Right renal cortex interstitium (tissue), 3 donors: ENCODE data around the gene SLC4A8. TPM values are rescaled to one million over a fixed set of nuclear protein-coding genes. Genes with fewer than 3 reads are reported as not detected.

Experiments
- DNase-seq, 3 donors: peaks; one replicate each; pipeline ENCODE4 v3.0.0-alpha.2; 2013; ENCODE audit warnings: low read depth in 3 of 3, low spot score in 2 of 3
- polyA plus RNA-seq, 3 donors: library from polyadenylated mRNA; unstranded; fragments of 120-200 nt; gene quantifications; one replicate each; pipeline ENCODE4 v1.2.1, GENCODE V29; 2013; ENCODE audit not compliant: insufficient read length in 3 of 3

Gene SLC4A8
- polyA plus RNA-seq, 3 donors = 2.7 to 4.1 (median 3.3) TPM

GRCh38 chr12:51393676-51394545, 30.7 kb upstream of the SLC4A8 start:
- no peak for DNase-seq

GRCh38 chr12:51395283-51396230, 29.1 kb upstream of the SLC4A8 start:
- DNase-seq = no peak

DNA sequence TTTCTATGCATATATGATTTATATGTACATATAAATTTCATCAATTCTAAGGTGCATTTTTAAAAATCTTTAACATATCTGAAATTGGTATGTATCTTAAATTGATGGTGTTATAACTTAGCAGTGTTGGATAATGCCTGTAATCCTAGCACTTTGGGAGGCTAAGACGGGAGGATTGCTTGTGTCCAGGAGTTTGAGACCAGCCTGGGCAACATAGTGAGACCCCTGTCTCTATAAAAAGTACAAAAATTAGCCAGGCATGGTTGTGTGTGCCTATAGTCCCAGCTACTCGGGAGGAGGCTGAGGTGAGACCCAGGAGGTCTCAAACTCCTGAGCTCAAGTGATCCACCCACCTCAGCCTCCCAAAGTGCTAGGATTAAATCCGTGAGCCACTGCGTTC, 27.0 kb upstream of the SLC4A8 start:
- DNase-seq = no peak

GRCh38 chr12:51399891-51400290, 24.7 kb upstream of the SLC4A8 start:
- no peak for DNase-seq

- no peak for DNase-seq
Measured at GRCh38 chr12:51401020-51401419, 23.6 kb upstream of the SLC4A8 start.

DNA sequence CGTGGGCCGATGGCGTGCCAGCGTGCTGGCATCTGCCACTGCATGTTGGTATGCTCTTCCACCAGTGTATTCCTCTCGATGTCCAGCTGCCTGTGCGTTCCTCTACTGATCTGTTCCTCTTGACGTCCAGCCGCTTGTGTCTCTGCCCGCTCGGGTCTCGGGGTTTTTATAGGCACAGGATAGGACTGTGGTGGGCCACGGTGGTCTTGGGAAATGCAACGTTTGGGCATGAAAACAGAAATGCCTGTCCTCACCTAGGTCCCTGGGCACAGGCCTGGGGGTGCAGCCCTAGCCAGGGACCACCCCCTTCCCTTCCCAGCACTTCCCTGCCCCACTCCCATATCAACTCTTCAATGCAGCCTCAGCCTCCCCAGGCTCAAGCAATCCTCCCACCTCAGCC, 23.1 kb upstream of the SLC4A8 start:
- no peak for DNase-seq

- no peak for DNase-seq
Measured at GRCh38 chr12:51401900-51402299, 22.7 kb upstream of the SLC4A8 start.

GRCh38 chr12:51403159-51403558, 21.5 kb upstream of the SLC4A8 start:
- no peak for DNase-seq

- no peak for DNase-seq
Measured at GRCh38 chr12:51403681-51404136, 20.9 kb upstream of the SLC4A8 start.

DNA sequence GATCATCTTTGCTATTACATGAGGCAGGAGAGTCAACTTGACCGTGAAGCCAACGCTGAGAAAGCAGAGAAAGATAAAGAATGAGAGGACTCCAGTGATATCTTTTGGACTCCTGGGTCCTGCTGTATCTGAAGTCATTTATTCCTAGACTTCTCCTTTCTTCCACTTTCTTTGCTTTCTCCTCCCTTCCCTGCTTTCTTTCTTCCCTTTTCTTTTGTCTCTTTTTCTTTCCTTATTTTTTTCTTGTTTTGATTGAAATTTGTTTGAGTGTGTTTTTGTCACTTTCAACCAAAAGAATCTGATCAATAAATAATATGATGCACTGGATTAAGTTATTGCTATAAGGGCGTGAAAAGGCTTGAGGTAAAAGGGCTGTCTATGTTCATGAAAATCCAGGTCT, 20.0 kb upstream of the SLC4A8 start:
- DNase-seq = no peak

GRCh38 chr12:51405801-51406207, 18.8 kb upstream of the SLC4A8 start:
- DNase-seq = no peak

DNA sequence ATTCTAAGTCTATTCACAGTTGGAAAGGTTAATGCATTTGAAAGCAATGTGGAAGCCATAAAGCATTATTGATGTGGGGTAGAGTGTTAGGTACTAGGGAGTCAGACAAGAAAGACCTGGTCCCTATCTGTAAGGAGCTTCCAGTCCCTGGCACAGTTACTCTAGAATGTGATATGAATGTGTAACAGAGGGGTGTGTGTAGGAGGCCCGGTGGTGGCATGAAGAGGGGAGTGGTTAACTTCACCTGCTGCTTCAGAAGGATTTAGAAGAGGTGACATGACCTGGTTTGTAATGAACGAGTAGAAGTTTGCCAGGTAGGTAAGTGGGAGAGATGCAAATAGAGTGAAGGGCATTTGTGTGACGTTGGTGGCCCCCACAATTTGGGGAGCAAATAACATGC, 18.3 kb upstream of the SLC4A8 start:
- DNase-seq = no peak

GRCh38 chr12:51406859-51407258, 17.8 kb upstream of the SLC4A8 start:
- no peak for DNase-seq

DNA sequence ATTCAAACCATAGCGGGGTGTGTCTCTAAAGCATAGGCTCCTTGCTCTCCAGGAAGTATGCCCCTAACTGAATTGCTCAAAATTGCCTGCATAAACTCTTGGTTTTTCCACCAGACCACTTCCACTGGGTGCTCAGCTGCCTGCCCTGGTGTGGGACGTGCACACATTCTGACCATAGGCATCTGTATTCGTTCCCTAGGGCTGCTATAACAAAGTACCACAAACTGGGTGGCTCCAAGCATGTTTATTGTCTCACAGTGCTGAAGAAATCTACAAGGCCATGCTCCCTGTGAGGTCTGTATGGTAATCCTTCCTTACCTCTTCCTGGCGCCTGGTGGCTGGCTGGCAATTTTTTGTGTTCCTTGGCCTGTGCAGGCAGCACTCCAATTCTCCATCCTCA, 17.0 kb upstream of the SLC4A8 start:
- DNase-seq = no peak

DNA sequence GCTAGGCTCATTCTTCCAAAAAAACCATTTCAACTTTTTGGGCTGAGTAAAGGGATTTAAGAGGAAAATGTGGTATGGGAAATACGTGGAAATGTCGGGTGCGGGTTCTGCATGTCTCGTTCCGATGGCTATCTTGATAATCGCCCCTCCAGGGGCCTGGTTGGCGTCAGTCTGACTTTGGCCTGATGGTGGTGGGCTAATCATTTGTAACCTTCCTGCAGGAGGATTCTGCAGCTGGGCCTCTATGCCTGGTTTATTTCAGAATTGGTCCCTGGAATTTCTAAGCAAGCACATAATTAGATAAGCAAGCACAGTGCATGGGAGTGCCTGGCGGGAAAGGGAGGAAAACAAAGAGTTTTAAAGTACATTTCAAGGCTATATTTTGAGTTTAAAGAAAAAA, 14.8 kb upstream of the SLC4A8 start:
- no peak for DNase-seq

- DNase-seq = no peak
Measured at GRCh38 chr12:51413149-51413548, 11.5 kb upstream of the SLC4A8 start.

- no peak for DNase-seq
Measured at GRCh38 chr12:51413791-51414190, 10.8 kb upstream of the SLC4A8 start.

DNA sequence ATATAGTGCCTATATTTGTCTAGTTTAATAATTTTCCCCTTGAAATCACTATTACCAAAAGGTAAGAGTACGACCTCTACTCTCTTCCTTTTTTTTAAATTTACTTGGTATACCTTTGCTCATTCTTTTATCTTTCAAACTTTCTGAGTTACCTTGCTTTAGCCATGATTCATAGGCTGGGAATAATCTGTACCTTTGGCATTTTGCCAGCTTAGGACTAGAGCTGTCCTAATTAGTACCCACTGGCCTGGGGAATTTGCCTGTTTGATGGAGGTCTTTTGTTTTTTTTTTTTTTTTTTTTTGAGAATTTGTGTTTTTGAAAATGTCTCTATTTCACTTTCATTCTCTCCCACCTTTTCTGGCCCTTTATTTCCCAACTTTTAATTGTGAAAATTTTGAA, 8.7 kb upstream of the SLC4A8 start:
- DNase-seq = no peak

DNA sequence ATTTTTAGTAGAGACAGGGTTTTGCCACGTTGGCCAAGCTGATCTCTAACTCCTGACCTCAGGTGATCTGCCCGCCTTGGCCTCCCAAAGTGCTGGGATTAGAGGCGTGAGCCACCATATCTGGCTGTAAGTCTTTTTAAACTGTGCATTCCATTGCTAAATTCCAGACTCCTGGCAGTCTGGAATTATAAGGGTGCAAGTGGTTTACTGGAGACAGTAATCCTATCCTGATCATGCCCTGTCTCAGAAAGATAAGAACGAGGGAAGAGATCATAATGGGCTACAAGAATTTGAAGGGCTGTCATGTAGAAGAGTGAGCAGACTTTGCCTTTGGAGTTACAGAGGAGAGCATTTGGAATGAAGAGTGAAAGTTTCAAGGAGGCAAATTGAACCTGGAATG, 6.8 kb upstream of the SLC4A8 start:
- DNase-seq = no peak

DNA sequence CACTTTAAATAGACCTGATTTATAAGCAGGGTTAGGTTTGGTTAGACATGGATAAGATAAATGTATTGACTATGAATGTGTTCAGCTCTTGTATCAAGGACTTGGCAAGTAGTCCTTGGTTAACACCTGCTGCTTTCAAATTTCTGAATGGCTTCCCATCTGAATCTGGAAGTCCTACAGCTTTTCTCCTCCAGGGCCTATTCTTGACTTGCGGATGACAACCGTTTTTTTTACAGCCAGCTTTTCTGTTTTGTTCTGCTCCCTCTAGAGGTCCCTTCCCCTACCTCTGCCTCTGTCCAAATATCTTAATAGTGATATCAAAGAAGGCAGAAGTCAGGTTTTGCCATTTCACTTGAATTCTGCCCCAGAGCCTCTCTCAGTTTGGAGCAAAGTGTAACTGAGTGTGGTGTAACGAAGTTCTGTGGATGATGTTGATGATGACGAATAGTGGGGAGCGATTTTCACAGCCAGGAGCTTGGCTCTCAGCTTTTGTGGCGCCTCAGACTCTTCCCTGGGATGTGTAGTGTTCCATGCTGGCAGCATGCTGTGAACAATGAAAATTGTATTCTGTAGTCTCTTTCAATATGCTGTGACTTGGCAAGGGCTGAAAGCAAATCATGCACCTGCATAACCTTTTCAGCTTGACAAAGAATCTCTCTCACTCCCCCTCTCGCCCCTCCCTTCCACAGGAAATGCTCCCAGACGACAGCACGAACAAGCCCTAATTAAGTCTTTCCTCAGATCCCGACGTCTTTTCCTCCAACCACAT, 5.0 kb upstream of the SLC4A8 start:
- no peak for DNase-seq
